ENCODE results near the gene FABP2. TPM values are rescaled to one million over a fixed set of nuclear protein-coding genes. Genes with fewer than 3 reads are reported as not detected.

Gene FABP2
- total RNA-seq, 1 donor, result not detected

DNA sequence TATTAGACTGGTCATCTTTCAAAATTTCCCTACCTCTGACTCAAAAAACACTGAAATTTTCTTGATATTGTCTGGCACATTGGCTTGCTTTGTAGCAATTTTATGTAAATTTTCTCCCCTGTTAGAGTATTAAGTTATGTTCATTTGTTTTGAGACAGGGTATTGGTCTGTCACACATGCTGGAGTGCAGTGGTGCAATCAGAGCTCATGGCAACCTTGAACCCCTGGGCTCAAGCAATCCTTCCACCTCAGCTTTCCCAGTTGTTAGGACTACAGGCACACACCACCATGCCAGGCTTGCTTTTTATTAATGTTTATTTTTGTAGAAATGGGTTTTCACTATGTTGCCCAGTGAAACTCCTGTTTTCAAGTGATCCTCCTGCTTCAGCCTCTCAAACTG lies 17.5 kb downstream of the FABP2 start:
- H4K20me1 ChIP-seq (ENCODE audit: insufficient read depth, low read length), result no peaks in the 10 kb centered on the region
- no peak overlapping the region for H3K4me2 ChIP-seq (ENCODE audit: insufficient read depth, low read length)
- H3K27me3 ChIP-seq (ENCODE audit: insufficient read depth, low read length), result no peaks in the 10 kb centered on the region
- no peaks in the 10 kb centered on the region for H3K4me1 ChIP-seq (ENCODE audit: insufficient read depth, low read length)
- H3K27ac ChIP-seq (ENCODE audit: low read depth, low read length), result no peak overlapping the region
- peaks cover 4% of the 10 kb centered on the region for H3K79me2 ChIP-seq (ENCODE audit: insufficient read depth, low read length)
- no peaks in the 10 kb centered on the region for H3K9me3 ChIP-seq (ENCODE audit: low read depth, low read length)
- H2AFZ ChIP-seq (ENCODE audit: low read length), result no peak overlapping the region
- no peak for DNase-seq (ENCODE audit: insufficient read length, low spot score, missing footprints)
- TF ChIP-seq, protein P1, sequence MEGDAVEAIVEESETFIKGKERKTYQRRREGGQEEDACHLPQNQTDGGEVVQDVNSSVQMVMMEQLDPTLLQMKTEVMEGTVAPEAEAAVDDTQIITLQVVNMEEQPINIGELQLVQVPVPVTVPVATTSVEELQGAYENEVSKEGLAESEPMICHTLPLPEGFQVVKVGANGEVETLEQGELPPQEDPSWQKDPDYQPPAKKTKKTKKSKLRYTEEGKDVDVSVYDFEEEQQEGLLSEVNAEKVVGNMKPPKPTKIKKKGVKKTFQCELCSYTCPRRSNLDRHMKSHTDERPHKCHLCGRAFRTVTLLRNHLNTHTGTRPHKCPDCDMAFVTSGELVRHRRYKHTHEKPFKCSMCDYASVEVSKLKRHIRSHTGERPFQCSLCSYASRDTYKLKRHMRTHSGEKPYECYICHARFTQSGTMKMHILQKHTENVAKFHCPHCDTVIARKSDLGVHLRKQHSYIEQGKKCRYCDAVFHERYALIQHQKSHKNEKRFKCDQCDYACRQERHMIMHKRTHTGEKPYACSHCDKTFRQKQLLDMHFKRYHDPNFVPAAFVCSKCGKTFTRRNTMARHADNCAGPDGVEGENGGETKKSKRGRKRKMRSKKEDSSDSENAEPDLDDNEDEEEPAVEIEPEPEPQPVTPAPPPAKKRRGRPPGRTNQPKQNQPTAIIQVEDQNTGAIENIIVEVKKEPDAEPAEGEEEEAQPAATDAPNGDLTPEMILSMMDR (IDR thresholded peaks at IDR 0.05; ENCODE audit: extremely low read depth, low read depth, low read length), result no peak
- no peak overlapping the region for H3K4me3 ChIP-seq (ENCODE audit: insufficient read depth, low read length)
- H3K36me3 ChIP-seq (ENCODE audit: insufficient read depth, low read length), result no peaks in the 10 kb centered on the region

DNA sequence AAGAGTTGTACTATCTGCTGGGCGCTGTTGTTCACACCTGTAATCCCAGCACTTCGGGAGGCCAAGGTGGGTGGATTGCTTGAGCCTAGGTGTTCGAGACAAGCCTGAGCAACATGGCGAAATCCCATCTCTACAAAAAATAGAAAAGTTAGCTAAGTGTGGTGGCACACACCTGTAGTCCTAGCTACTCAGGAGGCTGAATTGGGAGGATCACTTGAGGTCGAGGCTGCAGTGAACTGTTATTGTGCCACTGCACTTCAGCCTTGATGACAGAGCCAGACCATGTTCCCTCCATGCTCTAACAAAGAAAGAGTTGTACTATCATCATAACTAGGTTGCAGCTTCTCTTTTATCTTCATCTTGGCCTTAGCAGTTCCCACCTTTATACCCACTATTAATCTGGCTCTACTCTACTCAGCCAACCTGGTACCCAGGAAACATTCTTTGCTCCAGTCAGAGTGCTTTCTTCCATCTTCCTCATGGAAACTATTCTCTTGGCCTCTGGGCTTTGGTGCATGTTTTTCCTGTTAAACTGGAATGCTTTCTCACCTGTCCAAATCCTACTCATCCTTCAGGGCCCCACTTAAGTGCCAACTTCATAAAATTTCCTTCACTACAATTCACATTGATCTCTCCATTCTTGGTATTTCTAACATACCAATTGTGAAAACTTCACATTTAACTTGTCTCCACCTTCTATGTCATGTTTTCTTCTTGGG lies 18.2 kb downstream of the FABP2 start:
- no peak for DNase-seq (ENCODE audit: insufficient read length, low spot score, missing footprints)
- Histone ChIP-seq H4K20me1 (ENCODE audit: insufficient read depth, low read length) (no peaks in the 10 kb centered on the region), H3K36me3 (ENCODE audit: insufficient read depth, low read length) (no peaks in the 10 kb centered on the region), H2AFZ (ENCODE audit: low read length) (no peak overlapping the region), H3K4me2 (ENCODE audit: insufficient read depth, low read length) (no peak overlapping the region), H3K27me3 (ENCODE audit: insufficient read depth, low read length) (no peaks in the 10 kb centered on the region), H3K4me1 (ENCODE audit: insufficient read depth, low read length) (peaks cover 5% of the 10 kb centered on the region), H3K9me3 (ENCODE audit: low read depth, low read length) (no peaks in the 10 kb centered on the region), H3K79me2 (ENCODE audit: insufficient read depth, low read length) (peaks cover 10% of the 10 kb centered on the region), H3K27ac (ENCODE audit: low read depth, low read length) (no peak overlapping the region), H3K4me3 (ENCODE audit: insufficient read depth, low read length) (no peak overlapping the region)
- TF ChIP-seq, protein P1 (IDR thresholded peaks at IDR 0.05; ENCODE audit: extremely low read depth, low read depth, low read length), result no peak

DNA sequence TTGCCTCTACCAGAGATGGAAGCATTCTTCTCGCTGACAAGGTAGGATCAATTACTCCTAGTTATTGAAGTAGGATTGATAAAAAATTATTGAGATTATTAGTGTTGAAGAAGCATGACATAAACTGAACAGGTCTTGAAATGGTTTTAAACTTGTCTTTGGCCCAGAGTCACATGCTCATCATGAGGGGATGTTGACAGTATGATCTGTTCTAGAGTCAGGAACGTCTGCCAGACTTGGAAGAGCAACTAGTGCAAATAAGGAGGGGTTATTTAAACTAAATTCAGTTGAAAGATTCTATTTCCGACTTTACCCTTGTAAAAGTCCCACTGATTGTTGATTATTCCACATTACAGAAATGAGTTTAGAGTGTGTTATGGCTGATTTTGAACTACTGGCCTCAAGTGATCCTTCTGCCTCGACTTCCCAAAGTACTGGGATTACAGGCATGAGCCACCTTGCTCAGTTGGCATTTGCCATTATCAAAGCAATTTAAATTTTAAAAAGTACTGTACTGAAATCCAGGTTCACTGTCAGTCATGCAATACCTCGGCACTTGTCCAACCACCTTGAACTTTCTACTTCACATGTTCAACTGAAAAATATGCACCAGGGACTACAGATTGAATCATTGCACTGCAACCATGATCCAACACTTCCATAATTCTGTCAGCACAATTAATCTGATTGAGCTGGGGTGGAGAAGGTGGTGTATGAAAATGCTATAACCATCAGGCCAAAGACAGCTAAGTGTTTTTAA lies 19.7 kb downstream of the FABP2 start:
- H3K4me3 ChIP-seq (ENCODE audit: insufficient read depth, low read length), result no peak overlapping the region
- no peak overlapping the region for H3K27ac ChIP-seq (ENCODE audit: low read depth, low read length)
- H3K79me2 ChIP-seq (ENCODE audit: insufficient read depth, low read length), result peaks cover 25% of the 10 kb centered on the region
- peaks cover 8% of the 10 kb centered on the region for H3K36me3 ChIP-seq (ENCODE audit: insufficient read depth, low read length)
- no peaks in the 10 kb centered on the region for H3K27me3 ChIP-seq (ENCODE audit: insufficient read depth, low read length)
- no peaks in the 10 kb centered on the region for H3K9me3 ChIP-seq (ENCODE audit: low read depth, low read length)
- no peak for DNase-seq (ENCODE audit: insufficient read length, low spot score, missing footprints)
- peaks cover 10% of the 10 kb centered on the region for H3K4me1 ChIP-seq (ENCODE audit: insufficient read depth, low read length)
- TF ChIP-seq, protein P1 (IDR thresholded peaks at IDR 0.05; ENCODE audit: extremely low read depth, low read depth, low read length), result no peak
- H2AFZ ChIP-seq (ENCODE audit: low read length), result no peak overlapping the region
- no peak overlapping the region for H3K4me2 ChIP-seq (ENCODE audit: insufficient read depth, low read length)
- no peaks in the 10 kb centered on the region for H4K20me1 ChIP-seq (ENCODE audit: insufficient read depth, low read length)

Measured in osteoblast (primary cell).